ENCODE results near the gene VIPR1.

GRCh38 chr3:42531470-42531869 is 29.0 kb downstream of the VIPR1 start:
- TF ChIP-seq, protein P1, sequence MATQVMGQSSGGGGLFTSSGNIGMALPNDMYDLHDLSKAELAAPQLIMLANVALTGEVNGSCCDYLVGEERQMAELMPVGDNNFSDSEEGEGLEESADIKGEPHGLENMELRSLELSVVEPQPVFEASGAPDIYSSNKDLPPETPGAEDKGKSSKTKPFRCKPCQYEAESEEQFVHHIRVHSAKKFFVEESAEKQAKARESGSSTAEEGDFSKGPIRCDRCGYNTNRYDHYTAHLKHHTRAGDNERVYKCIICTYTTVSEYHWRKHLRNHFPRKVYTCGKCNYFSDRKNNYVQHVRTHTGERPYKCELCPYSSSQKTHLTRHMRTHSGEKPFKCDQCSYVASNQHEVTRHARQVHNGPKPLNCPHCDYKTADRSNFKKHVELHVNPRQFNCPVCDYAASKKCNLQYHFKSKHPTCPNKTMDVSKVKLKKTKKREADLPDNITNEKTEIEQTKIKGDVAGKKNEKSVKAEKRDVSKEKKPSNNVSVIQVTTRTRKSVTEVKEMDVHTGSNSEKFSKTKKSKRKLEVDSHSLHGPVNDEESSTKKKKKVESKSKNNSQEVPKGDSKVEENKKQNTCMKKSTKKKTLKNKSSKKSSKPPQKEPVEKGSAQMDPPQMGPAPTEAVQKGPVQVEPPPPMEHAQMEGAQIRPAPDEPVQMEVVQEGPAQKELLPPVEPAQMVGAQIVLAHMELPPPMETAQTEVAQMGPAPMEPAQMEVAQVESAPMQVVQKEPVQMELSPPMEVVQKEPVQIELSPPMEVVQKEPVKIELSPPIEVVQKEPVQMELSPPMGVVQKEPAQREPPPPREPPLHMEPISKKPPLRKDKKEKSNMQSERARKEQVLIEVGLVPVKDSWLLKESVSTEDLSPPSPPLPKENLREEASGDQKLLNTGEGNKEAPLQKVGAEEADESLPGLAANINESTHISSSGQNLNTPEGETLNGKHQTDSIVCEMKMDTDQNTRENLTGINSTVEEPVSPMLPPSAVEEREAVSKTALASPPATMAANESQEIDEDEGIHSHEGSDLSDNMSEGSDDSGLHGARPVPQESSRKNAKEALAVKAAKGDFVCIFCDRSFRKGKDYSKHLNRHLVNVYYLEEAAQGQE (IDR thresholded peaks at IDR 0.05; ENCODE audit: insufficient read depth in 1 of 2, low read depth in 2 of 2, low read length in 2 of 2): no peak
- TF ChIP-seq TAF1 (IDR thresholded peaks at IDR 0.05; ENCODE audit: borderline replicate concordance, insufficient read depth, low read length): no peak
- TF ChIP-seq POLR2AphosphoS5 (IDR thresholded peaks at IDR 0.05; ENCODE audit: low read depth, low read length): no peak
- no peak for TF ChIP-seq SIN3A (IDR thresholded peaks at IDR 0.05; ENCODE audit: borderline replicate concordance, insufficient read depth, low read length)
- TF ChIP-seq FOXP2 (optimal IDR thresholded peaks at IDR 0.05; ENCODE audit: borderline replicate concordance, extremely low read depth, extremely low read length, insufficient read depth): no peak
